GM19238 (cell line): Measurements from ENCODE around the gene SEL1L3.

Experiments
- DNase-seq: peaks from one replicate; pipeline ENCODE4 v3.0.0; 2011; ENCODE audit warnings: low spot score; ENCODE audit not compliant: insufficient read length

SEL1L3 gene

DNA sequence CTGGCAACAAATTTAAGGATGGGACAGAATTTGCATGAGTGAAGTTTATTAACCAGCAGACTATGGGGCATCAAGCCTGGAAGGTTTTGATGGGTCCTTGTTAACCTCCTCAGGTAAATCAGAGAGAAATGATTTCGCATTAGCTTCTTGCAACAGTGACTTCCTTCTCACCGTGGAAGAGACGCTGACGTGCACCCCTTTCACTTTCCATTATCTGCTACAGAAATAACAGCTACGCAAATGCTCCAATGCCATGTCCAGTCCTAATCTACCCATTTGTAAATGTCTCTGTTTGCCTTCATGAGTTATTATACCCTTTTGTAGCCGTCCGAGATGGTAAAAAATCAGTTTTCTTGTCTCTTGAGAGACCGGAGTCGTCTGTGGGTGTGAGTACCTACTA is 106.9 kb downstream of the SEL1L3 start:
- DNase-seq, result no peak

DNA sequence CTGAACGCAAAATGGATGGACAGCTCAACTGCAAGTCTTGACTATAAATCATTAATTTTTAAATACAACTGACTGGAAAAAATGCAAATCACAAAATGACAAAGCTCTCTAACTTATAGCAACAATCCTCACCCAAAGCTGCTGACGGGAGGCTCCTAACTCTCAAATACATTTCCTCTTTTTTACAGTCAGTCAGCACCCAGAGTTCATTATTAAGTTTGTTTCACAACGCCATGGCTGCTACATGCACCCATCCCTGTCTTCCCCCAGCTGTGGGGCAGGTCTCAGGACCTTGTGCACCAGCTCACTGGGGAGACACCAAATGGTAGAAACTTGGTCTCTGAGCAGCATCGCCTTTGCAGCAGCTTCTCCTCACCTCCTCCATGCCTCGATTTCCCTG is 109.5 kb downstream of the SEL1L3 start:
- DNase-seq, result no peak

- DNase-seq, result no peak
Measured at GRCh38 chr4:25750874-25751273, 111.9 kb downstream of the SEL1L3 start.

DNA sequence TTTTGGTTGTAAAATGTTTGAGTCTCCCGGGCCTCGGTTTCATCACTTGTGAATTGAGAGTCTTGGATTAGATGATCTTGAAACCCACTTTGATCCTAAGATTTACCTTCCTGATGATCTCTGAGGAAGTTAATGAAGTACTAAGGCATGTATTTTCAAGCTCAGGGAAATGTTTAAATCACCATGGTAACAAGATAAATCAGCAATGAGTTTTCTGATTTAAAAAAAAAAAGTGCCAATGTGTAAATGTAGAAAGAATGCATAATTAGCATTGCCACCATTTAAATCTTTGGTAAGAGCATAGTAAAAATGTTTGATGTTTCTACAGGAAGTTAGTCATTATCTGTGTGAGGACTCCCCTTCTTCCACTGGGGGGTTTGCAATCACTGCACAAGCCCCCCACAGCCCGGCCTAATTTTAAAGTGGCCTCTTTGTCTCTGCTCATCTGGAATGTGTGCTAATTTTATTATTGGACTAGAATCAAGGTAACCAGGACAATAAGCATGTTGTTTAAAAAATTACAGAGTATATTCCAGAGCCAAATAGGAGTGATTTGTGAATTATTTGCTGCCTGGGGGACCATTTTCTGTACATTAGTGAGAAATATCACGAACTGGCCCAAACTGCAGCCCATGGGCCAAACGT is 113.5 kb downstream of the SEL1L3 start:
- DNase-seq, result no peak

DNA sequence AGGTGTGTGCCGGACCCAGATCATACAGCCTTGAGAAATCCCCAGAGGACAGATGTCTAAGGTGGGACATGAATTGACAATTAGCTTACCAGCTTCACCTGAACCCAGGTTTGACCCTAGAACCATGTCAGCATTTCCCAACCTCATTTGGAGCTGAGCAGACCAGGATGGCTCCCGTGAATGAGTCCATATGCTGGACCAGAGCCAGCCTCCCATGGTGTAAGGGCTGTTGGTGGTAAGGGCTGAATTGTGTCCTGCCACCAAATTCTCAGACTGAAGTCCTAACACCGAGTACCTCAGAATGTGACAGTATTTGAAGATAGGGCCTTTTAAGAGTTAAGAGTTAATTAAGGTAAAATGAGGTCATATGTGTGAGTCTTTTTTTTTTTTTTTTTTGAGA is 118.8 kb downstream of the SEL1L3 start:
- no peak for DNase-seq

DNA sequence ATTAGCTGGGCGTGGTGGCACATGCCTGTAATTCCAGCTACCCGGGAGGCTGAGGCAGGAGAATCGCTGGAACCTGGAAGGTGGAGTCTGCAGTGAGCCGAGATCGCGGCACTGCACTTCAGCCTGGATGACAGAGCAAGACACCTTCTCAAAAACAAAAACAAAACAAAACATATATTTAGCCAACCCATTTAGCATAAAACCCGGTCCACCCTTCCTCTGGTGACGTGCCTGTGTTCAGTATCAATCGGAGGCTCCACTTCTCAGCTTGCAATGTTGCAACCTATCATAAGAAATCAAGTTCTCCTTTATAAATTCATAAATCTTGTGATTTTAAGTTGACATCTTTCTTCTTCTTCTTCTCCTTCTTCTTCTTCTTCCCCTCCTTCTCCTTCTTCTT is 133.2 kb downstream of the SEL1L3 start:
- DNase-seq, result no peak

DNA sequence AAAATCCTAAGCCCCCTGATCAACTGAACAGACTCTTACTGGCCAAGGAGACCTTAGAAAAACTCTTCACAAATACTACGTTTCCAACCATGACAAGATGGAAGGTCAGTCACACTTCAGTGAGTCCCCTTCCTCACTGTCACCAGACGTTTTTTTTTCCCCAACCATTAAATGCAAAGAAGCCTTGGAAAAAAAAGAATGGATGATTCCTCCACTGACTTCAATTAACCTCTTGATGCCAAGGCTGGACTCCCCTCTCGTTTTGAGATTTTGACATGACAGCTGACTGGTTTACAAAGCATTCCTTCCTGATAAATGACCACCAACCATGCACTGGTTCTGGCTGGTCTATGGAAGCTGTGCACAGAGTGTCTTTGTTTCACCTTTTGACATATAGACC is 133.9 kb downstream of the SEL1L3 start:
- no peak for DNase-seq

DNA sequence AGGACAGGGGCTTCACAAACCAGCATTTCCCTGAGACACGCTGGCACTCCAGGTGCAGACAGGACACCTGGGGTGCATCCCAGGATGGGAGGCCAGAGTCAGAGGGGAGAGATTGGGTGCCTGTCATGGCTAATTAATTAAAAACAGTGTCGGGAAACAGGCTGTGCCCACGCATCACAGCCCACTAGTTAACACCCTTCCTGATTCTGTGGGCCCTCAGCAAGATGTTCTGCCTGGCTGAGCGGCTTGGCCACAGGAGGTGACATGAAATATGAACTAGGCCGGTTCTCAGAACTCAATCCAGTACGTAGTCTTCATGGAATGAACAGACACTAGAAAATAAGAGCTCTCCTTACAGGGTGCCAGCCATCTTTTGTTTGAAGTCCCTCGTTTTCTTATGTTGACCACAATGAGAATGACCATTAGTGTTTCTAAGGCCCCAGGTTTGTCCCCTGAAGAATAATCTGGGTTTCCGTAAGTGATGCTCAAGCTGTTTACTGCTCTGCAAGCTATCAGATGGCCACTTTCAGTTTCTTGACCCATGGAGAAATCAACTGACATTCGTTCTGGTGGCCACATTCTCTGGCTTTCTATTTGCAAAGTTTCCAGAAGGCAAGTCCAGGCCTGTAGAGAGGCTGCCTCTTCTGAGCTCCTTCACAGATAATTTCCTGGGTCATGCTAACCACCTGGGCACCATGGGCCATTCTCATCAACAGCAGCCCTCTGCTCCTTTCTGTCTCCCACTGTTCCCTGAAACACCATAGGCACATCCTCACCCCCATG is 134.9 kb downstream of the SEL1L3 start:
- no peak for DNase-seq

DNA sequence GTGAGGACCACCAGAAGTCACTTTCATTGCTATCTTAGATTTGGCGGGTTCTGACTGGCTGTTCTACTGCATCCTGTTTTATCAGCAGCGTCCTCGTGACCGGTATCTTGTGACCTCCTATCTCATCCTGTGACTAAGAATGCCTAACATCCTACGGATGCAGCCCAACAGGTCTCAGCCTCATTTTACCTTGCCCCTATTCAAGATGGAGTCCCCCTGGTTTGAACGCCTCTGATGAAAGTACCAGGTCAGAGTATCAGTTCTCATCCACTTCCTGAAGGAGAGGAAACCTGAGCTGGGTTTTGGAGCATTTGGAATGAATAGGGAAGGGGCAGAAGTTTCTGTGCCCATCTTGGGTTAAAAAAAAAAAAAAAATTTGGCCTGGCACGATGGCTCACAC is 136.9 kb downstream of the SEL1L3 start:
- DNase-seq, result no peak

GRCh38 chr4:25723409-25723808 is 139.4 kb downstream of the SEL1L3 start:
- no peak for DNase-seq

DNA sequence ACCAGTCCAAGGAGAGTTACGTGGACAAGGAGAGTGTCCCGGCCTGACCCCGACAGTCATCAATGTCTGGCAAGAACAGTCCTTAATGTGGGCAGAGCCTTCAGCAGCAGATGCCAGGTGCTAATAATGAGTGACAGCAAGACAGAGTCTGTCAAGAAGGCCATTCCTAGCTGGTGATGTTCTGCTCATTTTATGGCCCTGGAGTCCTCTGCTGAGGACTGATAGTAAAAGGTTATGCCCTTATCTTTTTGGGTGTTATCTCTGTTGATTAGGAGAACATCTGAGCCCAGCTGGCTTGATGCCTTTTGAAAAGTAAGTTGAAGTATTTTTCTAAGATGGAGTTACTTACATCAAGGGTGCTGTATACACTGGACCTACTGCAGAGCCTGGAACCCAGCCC is 139.8 kb downstream of the SEL1L3 start:
- DNase-seq, result no peak

DNA sequence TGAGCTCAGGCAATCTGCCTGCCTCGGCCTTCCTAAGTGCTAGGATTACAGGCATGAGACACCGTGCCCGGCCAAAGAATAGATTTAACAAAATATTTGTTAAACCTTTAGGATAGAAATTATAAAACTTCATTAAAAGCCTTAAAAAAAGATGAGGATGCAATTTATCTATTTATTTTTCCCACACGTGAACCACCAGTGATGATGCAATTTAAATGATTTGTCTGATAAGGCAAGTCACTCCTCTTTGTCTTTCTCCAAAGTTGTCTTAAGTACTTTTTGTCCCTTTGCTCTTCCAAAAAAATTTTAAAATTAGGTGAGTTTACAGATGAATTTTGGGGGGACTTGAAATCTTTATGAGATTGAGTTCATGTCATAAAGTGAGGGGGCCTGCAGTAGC is 149.0 kb downstream of the SEL1L3 start:
- DNase-seq, result no peak

DNA sequence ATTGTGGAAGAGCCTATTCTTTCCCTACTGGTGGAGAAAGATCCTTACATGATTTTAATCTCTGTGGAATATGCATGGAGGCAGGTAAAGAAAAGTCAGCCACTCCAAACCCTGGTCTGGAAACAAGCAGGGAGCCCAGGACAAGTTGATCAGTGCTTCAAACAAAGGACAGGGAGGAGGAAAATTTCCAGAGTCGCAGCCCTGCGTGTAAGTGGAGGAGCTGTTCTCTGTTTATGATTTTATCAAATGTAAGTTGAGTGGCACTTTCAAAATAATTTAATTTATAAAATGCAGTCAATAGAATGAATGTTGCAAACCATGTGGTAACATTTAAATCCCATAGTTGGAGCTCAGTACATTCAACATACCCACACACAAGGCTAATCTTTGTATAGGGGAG is 150.2 kb downstream of the SEL1L3 start:
- no peak for DNase-seq

DNA sequence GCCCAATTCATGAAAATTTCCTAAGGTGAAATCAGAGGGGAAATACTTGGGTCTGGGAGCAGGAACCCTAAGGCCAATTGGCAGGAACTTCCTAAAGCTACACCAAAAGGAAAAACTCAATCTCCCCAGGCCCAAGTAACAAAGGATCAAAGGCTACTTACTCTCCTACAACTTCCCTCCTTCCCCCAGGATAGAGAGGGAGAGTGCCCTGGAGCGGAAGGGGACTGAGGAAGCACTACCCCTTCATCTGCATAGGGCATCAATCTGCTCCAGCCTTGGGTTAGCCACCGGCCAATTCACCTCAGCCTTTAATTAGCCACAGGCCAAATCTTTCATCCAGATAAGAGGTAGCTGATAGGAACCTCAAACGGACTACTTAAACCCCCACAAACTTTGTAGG is 152.2 kb downstream of the SEL1L3 start:
- no peak for DNase-seq

DNA sequence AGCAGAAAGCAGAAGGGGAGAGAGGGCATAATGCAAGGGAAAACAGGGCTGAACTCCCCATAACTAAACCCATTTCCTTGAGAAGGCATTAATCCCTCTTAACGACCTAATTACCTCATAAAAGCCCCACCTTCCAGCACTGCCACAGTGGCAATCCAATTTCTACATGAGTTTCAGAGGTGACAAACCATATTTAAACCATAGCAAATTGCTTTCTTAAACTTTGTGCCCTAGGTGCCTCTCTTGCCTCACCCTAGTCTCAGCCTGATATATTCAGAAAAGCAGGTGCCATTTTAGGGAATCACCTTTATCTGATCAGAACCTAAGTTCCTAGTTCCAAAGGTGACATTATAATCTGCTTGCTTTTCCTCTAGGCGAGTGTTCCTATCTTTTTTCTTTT is 158.3 kb downstream of the SEL1L3 start:
- no peak for DNase-seq

- no peak for DNase-seq
Measured at GRCh38 chr4:25703731-25704388, 158.9 kb downstream of the SEL1L3 start.

- no peak for DNase-seq
Measured at GRCh38 chr4:25702848-25703247, 159.9 kb downstream of the SEL1L3 start.

DNA sequence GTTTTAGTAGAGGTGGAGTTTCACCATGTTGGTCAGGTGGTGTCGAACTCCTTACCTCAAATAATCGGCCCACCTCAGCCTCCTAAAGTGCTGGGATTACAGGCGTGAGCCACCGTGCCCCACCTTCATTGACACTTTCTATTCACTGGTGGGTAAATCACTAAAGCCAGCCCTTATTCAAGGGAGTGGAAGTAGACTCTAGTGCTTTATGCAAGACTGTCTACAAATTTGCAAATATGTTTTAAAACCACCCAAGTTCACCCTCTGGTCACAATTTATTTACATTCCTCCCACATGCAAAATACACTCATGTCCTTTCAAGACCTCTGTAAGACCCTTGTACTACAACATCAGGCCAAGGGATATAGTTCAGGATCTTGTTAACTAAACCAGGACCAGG is 162.1 kb downstream of the SEL1L3 start:
- no peak for DNase-seq

DNA sequence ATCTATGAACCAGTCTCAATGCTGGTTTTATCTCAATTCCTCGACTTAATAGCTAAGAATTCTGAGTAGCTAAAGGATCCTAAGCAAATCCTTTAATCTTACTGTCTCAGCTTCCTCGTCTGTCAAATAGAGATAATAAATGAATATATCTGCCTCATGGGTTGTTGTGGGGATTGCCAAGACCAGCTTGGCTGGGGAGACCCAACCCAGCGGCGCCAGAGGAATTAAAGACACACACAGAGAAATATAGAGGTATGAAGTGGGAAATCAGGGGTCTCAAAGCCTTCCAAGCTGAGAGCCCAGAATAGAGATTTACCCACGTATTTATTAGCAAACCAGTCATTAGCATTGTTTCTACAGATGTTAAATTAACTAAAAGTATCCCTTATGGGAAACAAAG is 165.3 kb downstream of the SEL1L3 start:
- DNase-seq, result no peak
